ENCODE measurements around the gene LHPP. TPM values are rescaled to one million over a fixed set of nuclear protein-coding genes. Genes with fewer than 3 reads are reported as not detected.
A peak's percentile ranks its signal among the peaks of the same experiment; 100 is the strongest.
"Not testable (repeated sequence)": the region's sequence is repeated elsewhere in the genome, so short reads cannot be mapped to it uniquely, and the experiment has no call there.

LHPP gene
- total RNA-seq, 2 experiments from 2014 or later: 15.3 to 19.6 TPM

DNA sequence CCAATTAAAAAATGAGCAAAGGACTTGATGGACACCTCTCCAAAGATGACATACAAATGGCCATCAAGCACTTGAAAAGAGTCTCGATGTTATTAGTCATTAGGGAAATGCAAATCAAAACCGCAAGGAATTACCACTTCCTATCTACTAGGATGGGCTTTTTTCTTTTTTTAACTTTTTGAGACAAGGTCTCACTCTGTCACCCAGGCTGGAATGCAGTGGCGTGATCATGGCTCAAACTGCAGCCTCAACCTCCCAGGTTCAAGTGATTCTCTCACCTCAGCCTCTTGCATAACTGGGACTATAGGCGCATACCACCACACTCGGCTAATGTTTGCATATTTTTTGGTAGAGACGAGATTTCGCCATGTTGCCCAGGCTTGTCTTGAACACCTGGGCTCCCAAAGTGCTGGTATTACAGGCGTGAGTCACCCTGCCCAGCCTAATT lies 25.4 kb upstream of the LHPP start:
- no peaks in the 10 kb centered on the region for H3K36me3 ChIP-seq (ENCODE audit: insufficient read depth, low read length)
- no peak overlapping the region for H3K4me3 ChIP-seq (ENCODE audit: low read length)
- ChIA-PET POLR2A (no interaction called here), CTCF (no interaction called here)
- H3K9me3 Mint-ChIP-seq: no peaks in the 10 kb centered on the region
- H3K9me3 ChIP-seq (ENCODE audit: control insufficient read depth in 1 of 2, insufficient read depth in 1 of 2, low read length in 2 of 2): no peaks in the 10 kb centered on the region
- no peaks in the 10 kb centered on the region for H3K4me1 Mint-ChIP-seq (ENCODE audit: low read depth)
- ATAC-seq (ENCODE audit: poor library complexity) (no peak), DNase-seq (peak in 1 of 14 experiments; percentile 16)
- H3K36me3 Mint-ChIP-seq (ENCODE audit: low read depth): no peaks in the 10 kb centered on the region
- H3K27ac ChIP-seq (ENCODE audit: low read depth in 1 of 2, low read length in 2 of 2): no peak overlapping the region
- intact Hi-C loops (cut with DNase I, micrococcal nuclease): no loop called here
- H3K27ac Mint-ChIP-seq: no peak overlapping the region
- TF ChIP-seq, protein P1, sequence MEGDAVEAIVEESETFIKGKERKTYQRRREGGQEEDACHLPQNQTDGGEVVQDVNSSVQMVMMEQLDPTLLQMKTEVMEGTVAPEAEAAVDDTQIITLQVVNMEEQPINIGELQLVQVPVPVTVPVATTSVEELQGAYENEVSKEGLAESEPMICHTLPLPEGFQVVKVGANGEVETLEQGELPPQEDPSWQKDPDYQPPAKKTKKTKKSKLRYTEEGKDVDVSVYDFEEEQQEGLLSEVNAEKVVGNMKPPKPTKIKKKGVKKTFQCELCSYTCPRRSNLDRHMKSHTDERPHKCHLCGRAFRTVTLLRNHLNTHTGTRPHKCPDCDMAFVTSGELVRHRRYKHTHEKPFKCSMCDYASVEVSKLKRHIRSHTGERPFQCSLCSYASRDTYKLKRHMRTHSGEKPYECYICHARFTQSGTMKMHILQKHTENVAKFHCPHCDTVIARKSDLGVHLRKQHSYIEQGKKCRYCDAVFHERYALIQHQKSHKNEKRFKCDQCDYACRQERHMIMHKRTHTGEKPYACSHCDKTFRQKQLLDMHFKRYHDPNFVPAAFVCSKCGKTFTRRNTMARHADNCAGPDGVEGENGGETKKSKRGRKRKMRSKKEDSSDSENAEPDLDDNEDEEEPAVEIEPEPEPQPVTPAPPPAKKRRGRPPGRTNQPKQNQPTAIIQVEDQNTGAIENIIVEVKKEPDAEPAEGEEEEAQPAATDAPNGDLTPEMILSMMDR (IDR thresholded peaks at IDR 0.05): no peak
- H3K27me3 Mint-ChIP-seq: peaks cover 21% of the 10 kb centered on the region
- H3K27me3 ChIP-seq (ENCODE audit: control insufficient read depth in 1 of 2, insufficient read depth in 2 of 2, low read length in 2 of 2): no peaks in the 10 kb centered on the region
- no peak overlapping the region for H3K4me3 Mint-ChIP-seq
- peaks cover 4% of the 10 kb centered on the region for H3K4me1 ChIP-seq (ENCODE audit: insufficient read depth, low read length)

DNA sequence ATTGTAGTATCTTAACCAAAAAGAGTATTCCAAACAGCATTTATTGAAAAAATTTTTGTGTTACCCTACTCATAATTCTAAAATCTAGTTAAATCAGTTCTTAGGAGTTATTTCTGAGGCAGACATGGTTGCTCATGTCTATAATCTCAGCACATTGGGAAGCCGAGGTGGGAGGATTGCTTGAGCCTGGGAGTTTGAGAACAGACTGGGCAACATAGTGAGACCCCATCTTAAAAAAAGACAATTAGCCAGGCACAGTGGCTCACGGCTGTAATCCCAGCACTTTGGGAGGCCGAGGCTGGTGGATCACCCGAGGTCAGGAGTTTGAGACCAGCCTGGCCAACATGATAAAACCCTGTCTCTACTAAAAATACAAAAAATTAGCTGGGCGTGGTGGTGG lies 19.9 kb upstream of the LHPP start:
- H3K4me3 ChIP-seq (ENCODE audit: low read length); ATAC-seq (ENCODE audit: poor library complexity); H3K4me1 Mint-ChIP-seq (ENCODE audit: low read depth); H3K27ac ChIP-seq (ENCODE audit: low read depth in 1 of 2, low read length in 2 of 2); H3K4me3 Mint-ChIP-seq; POLR2A ChIA-PET; H3K9me3 ChIP-seq (ENCODE audit: control insufficient read depth in 1 of 2, insufficient read depth in 1 of 2, low read length in 2 of 2); H3K36me3 ChIP-seq (ENCODE audit: insufficient read depth, low read length); H3K27ac Mint-ChIP-seq; H3K4me1 ChIP-seq (ENCODE audit: insufficient read depth, low read length); DNase-seq; H3K36me3 Mint-ChIP-seq (ENCODE audit: low read depth); H3K9me3 Mint-ChIP-seq; intact Hi-C loops (cut with DNase I, micrococcal nuclease): not testable (repeated sequence)
- CTCF ChIA-PET: interaction anchor here (0.6 kb wide), 1 partner anchor 13 kb away, joined by 4 read pairs; no protein-coding TSS in a partner anchor
- H3K27me3 ChIP-seq (ENCODE audit: control insufficient read depth in 1 of 2, insufficient read depth in 2 of 2, low read length in 2 of 2): peaks cover 9 to 26% of the 10 kb centered on the region in 2 experiments
- peaks cover 50% of the 10 kb centered on the region for H3K27me3 Mint-ChIP-seq

DNA sequence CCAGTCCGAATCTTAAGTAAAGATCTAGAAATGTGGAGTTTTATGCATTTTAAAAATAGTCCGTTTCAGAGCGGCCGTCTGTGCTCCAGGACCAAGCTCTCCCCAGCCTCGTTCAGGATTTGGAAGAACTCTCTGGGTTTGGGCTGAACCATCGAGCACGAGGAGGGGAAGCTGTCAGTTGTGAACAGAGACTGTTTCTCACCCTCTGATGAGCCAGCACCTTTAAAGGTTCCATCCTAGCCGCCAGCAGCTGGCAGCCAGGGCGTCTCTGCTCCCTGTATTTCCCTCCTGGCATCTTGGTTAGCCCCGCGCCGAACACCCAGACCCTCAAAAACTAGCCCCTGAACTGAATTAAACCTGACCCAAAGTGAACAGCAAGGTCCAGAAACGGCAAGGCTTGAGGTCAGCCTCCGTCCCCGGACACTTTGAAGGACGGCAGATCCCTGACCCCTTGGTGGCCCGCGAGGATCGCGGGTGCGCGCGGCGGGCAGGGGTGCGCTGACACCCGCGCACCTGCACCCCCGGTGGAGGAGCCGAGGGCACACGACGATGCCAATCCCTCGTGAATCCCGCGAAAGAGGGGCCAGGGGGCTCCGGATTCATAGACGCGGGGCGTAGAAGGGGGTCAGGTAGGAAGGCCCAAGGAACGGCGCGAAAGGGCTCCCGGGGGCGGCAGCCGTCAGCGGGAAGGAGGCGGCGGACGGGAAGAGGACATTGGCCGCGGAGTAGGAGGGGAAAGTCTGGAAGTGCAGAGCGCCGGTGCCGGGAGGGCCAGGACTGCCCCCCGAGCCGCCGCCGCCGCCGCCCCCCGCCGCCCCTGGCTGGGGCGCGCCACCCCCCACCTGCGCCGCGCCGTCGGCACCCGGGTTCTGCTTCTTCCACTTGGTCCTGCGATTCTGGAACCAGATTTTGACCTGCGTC lies 14.5 kb upstream of the LHPP start:
- Mint-ChIP-seq H3K9me3 (no peaks in the 10 kb centered on the region), H3K4me3 (no peak overlapping the region), H3K27me3 (peaks cover 80% of the 10 kb centered on the region), H3K36me3 (ENCODE audit: low read depth) (no peaks in the 10 kb centered on the region), H3K27ac (no peak overlapping the region), H3K4me1 (ENCODE audit: low read depth) (peaks cover 20% of the 10 kb centered on the region)
- no peak overlapping the region for H3K27ac ChIP-seq (ENCODE audit: low read depth in 1 of 2, low read length in 2 of 2)
- DNase-seq (no peak), ATAC-seq (ENCODE audit: poor library complexity) (no peak)
- no peak overlapping the region for H3K4me3 ChIP-seq (ENCODE audit: low read length)
- ChIA-PET POLR2A (no interaction called here), CTCF (no interaction called here)
- peaks cover 50 to 77% of the 10 kb centered on the region in 2 experiments for H3K27me3 ChIP-seq (ENCODE audit: control insufficient read depth in 1 of 2, insufficient read depth in 2 of 2, low read length in 2 of 2)
- no peaks in the 10 kb centered on the region for H3K36me3 ChIP-seq (ENCODE audit: insufficient read depth, low read length)
- intact Hi-C loops (cut with DNase I, micrococcal nuclease): no loop called here
- H3K4me1 ChIP-seq (ENCODE audit: insufficient read depth, low read length): peaks cover 24% of the 10 kb centered on the region
- H3K9me3 ChIP-seq (ENCODE audit: control insufficient read depth in 1 of 2, insufficient read depth in 1 of 2, low read length in 2 of 2): peaks cover 0 to 12% of the 10 kb centered on the region in 2 experiments
- TF ChIP-seq, protein P1 (IDR thresholded peaks at IDR 0.05): no peak

Data from CD4-positive, alpha-beta T cell (primary cell).